Mucosa of gallbladder (tissue), 1 donor: Measurements from ENCODE around the gene GJD3. TPM values are rescaled to one million over a fixed set of nuclear protein-coding genes. Genes with fewer than 3 reads are reported as not detected.

Experiments
- DNase-seq: peaks from one replicate; pipeline ENCODE4 v3.0.0-alpha.2; 2020; ENCODE audit warnings: low spot score
- total RNA-seq: library from RNA; stranded (reverse); gene quantifications from one replicate; pipeline ENCODE4 v1.2.1, GENCODE V29; 2021
- donor health status: DM: no; HTN: no; CAD: no.

Gene GJD3
- total RNA-seq, 1 donor from 2014 or later = 1.9 TPM

- DNase-seq = peak; percentile 91
Observed at GRCh38 chr17:40340880-40341807, 23.4 kb downstream of the GJD3 start.

GRCh38 chr17:40340327-40340726 lies 24.2 kb downstream of the GJD3 start:
- no peak for DNase-seq

- no peak for DNase-seq
Observed at GRCh38 chr17:40338941-40339649, 25.4 kb downstream of the GJD3 start.

DNA sequence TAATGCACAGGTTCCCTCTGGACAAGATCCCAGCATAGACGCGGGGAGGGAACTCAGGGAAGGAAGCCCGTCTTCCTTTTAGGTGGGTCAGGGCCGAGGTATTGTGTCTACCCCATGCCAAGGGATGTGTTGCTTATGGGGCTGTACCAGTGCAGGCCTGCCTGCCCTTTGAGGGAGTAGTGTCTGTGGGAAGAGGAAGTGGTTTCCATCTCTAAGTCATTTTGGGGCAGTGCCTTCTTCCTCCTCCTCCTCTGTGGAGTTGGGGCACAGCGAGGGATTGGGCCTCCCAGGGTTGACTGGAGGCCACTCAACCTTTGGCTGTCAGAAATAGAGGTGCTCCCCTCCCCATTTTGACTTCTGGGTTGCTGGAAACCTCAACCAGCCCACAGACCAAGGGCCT lies 26.5 kb downstream of the GJD3 start:
- DNase-seq = no peak

DNA sequence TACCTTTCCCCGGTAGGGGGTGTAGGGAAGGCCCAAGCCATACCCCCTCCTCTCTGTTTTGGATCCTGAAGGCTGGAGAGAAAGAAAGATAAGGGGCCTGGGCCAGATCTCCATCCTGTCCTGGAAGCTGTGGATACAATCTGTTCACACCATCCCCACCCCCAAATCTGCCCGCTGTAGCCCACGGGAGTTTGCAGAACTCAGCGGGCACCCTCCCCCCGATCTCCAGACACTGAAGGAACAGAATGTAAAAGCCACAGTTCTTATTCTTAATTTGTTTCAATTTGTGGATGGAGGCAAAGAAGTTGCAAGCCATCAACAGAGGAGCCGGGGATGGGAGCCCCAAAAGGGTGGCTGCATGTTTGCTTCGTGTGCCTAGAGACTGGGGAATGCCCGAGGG lies 27.2 kb downstream of the GJD3 start:
- DNase-seq = no peak

GRCh38 chr17:40335620-40336019 lies 28.9 kb downstream of the GJD3 start:
- DNase-seq = no peak

DNA sequence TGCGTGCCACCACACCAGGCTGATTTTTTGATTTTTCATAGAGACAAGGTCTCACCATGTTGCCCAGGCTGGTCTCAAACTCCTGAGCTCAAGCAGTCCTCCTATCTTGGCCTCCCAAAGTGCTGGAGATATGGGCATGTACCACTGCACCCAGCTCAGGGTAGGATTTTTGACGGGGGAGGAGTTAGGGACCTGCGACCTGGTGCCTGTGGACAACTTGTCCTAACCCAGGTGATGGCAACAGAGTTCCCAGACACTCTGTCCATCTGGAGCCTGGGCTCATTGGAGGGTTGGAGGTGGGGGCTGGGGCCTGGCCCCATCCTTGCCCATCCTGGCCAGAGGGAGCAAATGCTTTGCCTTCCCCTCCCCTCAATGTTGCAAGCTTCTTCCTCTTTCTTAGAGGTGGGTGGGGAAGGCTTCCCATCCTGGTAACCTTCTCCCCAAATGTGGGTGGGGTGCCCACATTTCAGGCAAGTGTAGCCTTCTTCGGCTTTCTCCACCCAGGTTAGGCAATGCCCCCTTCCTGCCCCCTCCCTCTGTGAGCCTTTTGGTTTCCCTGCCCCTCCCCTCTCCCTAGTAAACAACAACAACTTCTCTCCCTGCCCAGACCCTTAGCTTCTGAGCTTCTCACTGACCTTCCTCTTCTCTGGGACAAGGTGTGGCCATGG lies 30.6 kb downstream of the GJD3 start:
- DNase-seq = no peak

DNA sequence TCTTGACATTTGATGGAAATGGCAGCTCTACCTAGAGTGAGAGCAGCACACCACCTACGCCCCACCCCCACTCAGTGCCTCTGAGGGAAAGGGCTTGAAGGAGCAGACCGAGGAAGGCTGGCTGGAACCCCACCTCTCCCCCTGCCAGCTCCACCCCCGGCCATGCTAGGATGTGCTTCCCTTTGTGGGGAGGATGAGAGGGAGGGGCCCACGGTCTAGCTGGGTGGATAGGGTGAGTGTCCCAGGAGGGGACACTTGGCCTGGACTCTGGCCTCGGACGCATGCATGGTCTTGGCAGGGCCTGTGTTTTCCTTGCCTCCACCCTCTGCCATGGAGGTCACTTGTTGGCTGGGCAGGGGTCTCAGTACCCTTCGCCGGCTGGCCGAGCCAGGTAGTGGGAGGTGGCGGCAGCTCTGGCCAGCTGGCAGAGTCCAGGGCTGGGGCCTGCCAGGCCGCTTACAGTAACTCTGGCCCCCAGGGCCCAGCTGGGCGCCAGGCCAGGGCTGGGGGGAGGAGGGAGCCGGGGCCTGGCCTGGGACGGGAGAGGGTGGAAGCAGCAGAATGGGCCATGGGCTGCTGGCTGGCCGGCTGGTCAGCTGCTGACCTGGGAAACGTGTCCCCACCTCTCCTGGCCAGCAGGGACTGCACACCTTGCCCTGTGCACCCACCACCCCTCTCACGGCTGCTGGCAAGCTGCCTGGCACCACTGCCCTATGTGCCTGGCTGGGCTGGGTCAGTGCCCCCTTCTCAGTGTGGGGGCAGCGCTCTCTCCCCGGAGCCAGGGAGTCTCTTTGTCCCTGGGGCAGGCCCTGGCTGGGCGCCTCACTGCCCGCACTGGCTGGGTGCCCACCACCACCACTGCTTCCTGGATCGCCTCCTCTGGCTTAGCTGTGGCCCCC lies 32.5 kb downstream of the GJD3 start:
- peak; percentile 65 for DNase-seq

GRCh38 chr17:40330850-40331470 lies 33.6 kb downstream of the GJD3 start:
- DNase-seq = no peak

DNA sequence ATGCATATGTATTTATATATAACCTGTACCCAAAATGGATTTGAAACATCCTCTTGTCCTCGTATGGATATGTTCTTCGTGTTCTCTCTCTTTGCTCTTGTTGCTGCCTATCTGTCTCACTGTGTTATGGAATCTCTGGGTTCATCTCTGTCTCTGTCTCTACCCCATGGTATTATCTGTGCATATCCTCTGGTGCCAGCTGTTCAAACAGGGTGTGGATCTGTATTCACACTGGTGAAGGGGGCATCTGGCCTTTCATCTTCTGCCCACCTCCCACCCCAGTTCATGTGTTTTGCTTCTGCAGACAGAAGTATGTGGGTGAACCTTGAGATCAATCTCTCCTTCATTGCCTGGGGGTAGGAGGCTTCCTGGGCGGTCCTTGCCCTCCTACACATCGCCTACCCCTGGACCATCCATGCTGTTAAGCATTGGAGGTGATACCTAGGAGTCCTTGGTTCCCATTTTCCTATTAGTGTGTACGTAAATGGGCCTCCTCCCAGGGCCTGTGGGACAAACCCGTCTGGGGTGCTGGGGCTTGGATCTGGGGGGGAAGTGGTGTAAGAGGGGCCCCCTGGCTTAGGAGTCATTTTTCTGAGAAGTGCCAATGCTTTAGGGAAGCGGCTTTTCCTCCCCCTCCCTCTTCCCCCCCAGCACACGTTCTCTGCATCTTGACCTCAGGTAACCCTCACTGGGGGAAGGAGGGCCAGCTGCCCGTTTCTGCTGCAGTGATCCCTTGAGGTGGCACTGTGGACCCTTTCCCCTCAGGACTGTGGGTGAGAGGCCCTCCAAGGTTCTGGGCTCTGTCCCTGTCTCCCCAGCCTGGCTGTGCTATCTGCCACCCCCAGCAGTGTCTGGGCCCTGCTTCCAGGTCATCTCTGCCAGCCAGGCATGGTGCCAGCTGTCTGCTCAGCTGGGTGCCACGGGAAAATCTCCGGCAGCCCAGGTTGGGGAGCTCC lies 34.4 kb downstream of the GJD3 start:
- DNase-seq = no peak

DNA sequence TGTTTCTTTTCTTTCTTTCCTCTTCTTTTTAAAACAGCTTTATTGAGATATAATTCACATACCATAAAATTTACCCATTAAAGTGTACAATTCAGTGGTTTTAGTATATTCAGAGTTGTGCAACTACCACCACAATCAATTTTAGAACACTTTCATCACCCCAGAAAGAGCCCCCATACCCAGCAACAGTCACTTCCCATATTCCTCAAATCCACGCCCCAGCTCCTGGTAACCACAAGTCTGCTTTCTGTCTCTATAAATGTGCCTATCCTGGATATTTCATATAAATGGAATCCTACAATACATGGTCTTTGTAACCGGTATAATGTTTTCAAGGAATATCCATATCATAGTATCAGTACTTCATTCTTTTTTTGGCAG lies 36.2 kb downstream of the GJD3 start:
- no peak for DNase-seq

DNA sequence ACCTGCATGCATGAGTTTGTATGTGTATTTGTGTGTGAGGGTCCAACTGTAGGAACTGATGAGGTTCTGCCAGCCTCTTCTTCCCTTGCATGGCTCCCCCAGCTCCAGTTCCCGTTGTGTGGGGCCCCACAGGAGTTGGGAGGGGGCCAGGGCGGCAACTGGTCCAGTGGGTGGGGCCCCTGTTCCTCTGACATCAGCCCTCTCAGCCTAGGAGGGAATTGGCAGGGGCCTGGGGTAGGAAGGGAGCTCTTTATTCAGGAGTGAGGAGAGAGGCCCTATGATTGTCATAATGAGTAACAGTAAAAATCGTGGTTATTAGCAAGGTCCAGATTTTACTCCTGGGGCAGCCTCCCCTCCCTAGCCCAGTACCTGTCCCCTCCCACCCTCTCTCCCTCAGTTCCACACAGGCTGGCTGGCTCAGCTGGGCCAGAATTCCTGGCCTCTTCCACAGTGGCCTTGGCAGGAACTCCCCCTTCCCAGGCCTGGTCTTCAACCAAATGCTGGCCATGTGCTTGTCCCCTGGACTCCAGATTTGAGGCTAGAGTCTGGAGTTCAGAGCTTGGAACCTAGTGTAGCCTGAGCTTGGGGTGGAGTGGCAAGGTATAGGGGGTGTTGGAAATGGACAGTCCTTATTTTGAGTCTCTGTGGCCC lies 36.7 kb downstream of the GJD3 start:
- no peak for DNase-seq

- DNase-seq = no peak
Observed at GRCh38 chr17:40327244-40327729, 37.2 kb downstream of the GJD3 start.

GRCh38 chr17:40326832-40327199 lies 37.7 kb downstream of the GJD3 start:
- DNase-seq = no peak

DNA sequence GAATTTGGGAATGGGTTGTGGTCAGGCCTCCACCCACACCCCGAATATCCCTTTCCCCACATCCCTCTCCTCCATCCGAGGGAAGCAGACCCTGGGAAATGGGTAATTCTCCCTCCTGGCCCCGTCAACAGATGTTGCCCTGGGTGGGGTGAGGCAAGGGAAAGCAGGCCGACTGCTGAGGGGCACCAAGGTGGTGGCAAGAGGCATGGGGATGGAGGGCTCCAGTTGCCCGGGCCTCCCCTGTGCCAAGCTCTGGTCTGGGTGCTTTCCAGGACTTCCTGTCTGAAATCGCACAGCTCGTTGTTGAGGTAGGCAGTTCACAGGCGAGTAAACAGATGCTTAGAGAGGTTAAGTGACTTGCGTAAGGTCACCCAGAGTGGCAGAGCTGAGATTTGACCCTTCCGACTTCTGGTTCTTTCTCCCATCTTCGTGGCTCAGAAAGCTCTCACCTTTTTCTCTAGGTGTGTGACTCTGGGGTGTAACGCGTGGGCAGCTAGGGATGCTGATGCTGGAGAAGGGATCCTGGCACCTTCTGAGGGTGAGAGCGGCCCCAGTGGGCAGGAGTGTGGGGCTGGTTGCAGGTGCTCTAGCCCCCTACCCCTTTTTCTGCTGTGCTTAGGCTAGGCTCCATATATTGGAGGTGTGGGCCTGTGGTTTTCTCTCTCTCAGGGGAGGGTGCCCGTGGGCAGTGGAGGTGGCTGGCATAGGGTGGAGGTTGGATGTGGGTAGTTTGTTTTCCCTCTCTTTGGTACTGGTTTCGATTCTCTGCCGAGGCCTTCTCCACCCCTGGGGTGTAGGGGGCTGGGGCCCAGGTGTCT lies 38.3 kb downstream of the GJD3 start:
- no peak for DNase-seq

DNA sequence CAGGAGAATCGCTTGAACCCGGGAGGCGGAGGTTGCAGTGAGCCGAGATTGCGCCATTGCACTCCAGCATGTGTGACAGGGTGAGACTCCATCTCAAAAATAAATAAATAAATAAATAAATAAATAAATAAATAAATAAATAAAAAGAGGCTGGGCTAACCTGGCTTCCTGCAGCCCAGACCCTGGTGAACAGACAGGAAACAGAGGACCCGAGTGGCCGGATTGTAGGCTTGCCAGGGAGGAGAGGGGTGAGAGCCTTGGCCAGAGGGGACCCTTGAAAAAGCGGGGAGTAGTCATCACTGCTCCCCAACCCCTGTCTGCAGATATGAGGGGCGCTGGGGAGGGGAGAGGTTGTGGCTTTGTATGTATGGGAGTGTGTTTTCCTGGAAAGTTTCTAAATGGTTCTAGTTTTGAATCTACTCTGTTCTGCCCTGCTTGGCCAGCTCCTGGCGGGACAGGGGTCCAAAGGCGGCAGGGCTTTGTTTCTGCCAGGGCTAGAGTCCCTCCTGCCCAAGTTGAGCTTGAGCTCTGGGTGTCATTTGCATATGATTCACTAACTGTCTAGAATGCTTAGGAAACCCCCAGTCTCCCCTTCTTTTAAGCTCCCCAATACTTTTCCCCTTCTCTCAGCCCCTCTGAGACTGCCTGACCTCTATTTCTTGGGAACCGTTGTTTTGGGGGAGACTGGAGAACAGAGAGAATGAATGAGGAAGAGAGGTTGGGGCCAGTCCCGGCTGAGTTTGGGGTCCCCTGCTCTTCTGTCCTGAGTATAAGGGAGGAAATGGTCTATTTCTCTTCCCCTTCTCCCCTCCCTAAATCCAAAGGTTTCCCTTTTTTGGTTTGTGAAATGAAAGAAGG lies 39.2 kb downstream of the GJD3 start:
- DNase-seq = no peak
